B cell (primary cell): ENCODE results near the gene TSPAN18.

Experiments
- CTCF ChIP-seq: fragments of 200-600 bp; IDR thresholded peaks from one replicate; pipeline ENCODE4 v1.8.0; 2022; ENCODE audit warnings: antibody characterized with exemption, mild to moderate bottlenecking
- EZH2 ChIP-seq: IDR thresholded peaks from 2 replicates; pipeline ENCODE4 v1.6.1; 2012; ENCODE audit warnings: borderline replicate concordance, low read depth, mild to moderate bottlenecking, moderate library complexity, low read length; ENCODE audit not compliant: insufficient read depth, poor library complexity, severe bottlenecking

DNA sequence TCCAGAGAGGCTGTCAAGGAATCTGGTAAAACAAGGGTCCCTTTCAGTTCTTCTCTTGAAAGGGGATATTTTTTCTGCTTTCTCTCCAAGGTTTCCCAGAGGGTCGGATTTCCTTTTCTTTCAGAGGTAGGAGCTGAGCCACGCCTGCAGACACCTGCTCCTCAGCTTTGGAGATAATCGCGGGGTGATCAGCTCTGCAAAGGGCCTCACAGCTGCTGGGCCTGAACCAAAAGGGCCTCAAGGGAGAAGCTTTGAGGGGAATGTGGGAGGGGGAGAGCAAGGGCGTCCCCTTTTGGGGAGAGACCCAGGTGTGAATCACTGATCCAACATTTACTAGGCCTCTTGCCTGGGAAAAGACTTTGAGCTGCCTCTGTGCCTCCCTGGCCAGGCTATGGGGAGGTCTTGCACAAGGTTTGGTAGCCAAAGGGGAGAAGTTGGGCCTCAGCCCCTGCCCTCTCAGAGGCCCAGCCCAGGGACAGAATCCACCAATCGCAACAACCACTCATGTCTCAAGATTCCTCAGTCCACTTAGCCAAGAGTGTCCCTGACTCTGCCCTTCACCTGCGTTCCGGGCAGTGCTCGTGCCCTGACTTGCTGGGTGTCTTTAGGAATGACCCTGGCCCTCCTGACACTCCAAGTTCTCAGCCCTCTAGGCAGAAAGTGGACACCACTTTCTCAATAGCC lies 237.9 kb downstream of the TSPAN18 start:
- TF ChIP-seq CTCF (no peak), EZH2 (no peak)
